Suprapubic skin (tissue), 4 donors: Measurements from ENCODE around the gene RELN.

ENCODE experiments used
- EP300 ChIP-seq: sonication (generic); formaldehyde crosslinking; IDR thresholded peaks from one replicate; pipeline ENCODE4 v1.6.1; 2017; ENCODE audit warnings: antibody characterized with exemption
- POLR2A ChIP-seq, 2 donors: fragments of 450-650 bp; IDR thresholded peaks; one replicate each; pipeline ENCODE4 v1.6.1; 2017; ENCODE audit warnings: antibody characterized with exemption in 2 of 2, mild to moderate bottlenecking in 2 of 2, moderate library complexity in 2 of 2
- POLR2AphosphoS5 ChIP-seq, 3 donors: sonication (generic); formaldehyde crosslinking; IDR thresholded peaks; one replicate each; pipeline ENCODE4 v1.6.1; 2017; ENCODE audit warnings: antibody characterized with exemption in 3 of 3
- TF ChIP-seq, protein P1 (sequence below), 2 donors: fragments of 200-600 bp in 1 of 2; fragments of 450-650 bp in 1 of 2; sonication (generic) in 1 of 2; IDR thresholded peaks; one replicate each; pipeline ENCODE4 v1.5.1; 2016 to 2019; ENCODE audit warnings: antibody characterized with exemption in 2 of 2, mild to moderate bottlenecking in 1 of 2, moderate library complexity in 1 of 2

DNA sequence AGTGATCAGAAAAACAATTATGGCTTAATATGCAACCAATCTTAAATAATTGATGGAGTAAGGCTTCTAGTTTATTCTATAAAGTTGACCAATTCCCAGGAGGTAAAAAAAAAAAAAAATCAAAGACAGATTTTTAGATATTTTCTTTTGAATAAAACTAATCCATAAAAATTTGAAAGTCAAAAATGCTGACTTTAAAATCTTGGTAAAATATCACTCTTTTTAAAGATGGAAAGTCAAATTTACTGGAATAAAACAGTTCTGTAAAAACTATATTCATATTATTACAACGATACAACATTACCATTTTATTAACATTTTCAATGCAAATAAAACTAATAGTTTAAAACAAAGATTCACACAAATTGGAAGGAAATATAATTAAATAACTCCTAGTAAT is 5.4 kb downstream of the RELN start:
- TF ChIP-seq, protein P1, sequence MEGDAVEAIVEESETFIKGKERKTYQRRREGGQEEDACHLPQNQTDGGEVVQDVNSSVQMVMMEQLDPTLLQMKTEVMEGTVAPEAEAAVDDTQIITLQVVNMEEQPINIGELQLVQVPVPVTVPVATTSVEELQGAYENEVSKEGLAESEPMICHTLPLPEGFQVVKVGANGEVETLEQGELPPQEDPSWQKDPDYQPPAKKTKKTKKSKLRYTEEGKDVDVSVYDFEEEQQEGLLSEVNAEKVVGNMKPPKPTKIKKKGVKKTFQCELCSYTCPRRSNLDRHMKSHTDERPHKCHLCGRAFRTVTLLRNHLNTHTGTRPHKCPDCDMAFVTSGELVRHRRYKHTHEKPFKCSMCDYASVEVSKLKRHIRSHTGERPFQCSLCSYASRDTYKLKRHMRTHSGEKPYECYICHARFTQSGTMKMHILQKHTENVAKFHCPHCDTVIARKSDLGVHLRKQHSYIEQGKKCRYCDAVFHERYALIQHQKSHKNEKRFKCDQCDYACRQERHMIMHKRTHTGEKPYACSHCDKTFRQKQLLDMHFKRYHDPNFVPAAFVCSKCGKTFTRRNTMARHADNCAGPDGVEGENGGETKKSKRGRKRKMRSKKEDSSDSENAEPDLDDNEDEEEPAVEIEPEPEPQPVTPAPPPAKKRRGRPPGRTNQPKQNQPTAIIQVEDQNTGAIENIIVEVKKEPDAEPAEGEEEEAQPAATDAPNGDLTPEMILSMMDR (IDR thresholded peaks at IDR 0.05), result no peak
- TF ChIP-seq POLR2A (IDR thresholded peaks at IDR 0.05) (no peak), POLR2AphosphoS5 (IDR thresholded peaks at IDR 0.05) (no peak), EP300 (no peak)
